ENCODE measurements around the gene LRMDA. TPM values are rescaled to one million over a fixed set of nuclear protein-coding genes. Genes with fewer than 3 reads are reported as not detected.

The LRMDA gene
- total RNA-seq, 1 donor from 2014 or later, result not detected

- no peaks in the 10 kb centered on the region for H3K9me3 Mint-ChIP-seq
- no peak overlapping the region for H3K4me3 Mint-ChIP-seq
- H3K4me1 Mint-ChIP-seq, result peaks cover 7% of the 10 kb centered on the region
- H3K27ac Mint-ChIP-seq, result no peak overlapping the region
- ChIA-PET POLR2A (no interaction called here), CTCF (no interaction called here)
- intact Hi-C loops (cut with micrococcal nuclease), result no loop called here
- H3K36me3 Mint-ChIP-seq (ENCODE audit: low read depth), result no peaks in the 10 kb centered on the region
- DNase-seq (no peak), ATAC-seq (ENCODE audit: low read depth) (no peak)
- H3K27me3 Mint-ChIP-seq, result peaks cover 53% of the 10 kb centered on the region
- no peak for TF ChIP-seq CTCF (IDR thresholded peaks at IDR 0.05)
Observed at GRCh38 chr10:75432176-75432575, 752 bp downstream of the LRMDA start.

DNA sequence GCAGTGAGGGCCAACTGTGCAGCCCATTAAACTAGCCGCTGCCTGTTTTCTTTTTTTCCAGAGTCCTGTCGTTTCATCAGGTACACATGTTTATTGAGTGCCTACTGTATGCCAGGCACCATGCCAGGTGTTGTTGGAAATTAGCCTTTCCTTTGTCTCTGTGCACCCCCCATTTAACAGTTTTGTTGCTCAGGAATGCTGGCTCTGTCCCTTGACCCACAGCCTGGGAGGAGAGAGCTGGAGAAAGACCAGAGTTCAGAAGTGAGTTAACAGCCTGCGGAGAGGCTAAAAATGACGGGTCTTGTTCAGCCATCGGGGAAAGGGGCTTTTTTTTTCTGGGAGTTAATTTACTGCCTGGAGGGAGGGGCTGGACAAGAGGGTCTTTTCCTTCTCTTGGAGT is 1.3 kb downstream of the LRMDA start:
- no peak for TF ChIP-seq CTCF (IDR thresholded peaks at IDR 0.05)
- no peak for ATAC-seq (ENCODE audit: low read depth)
- intact Hi-C loops (cut with micrococcal nuclease), result no loop called here
- H3K27ac Mint-ChIP-seq, result no peak overlapping the region
- H3K36me3 Mint-ChIP-seq (ENCODE audit: low read depth), result no peaks in the 10 kb centered on the region
- CTCF ChIA-PET, result no interaction called here
- no peak for DNase-seq
- H3K27me3 Mint-ChIP-seq, result peaks cover 53% of the 10 kb centered on the region
- no peak overlapping the region for H3K4me3 Mint-ChIP-seq
- H3K4me1 Mint-ChIP-seq, result peaks cover 7% of the 10 kb centered on the region
- POLR2A ChIA-PET, result no interaction called here
- H3K9me3 Mint-ChIP-seq, result no peaks in the 10 kb centered on the region

DNA sequence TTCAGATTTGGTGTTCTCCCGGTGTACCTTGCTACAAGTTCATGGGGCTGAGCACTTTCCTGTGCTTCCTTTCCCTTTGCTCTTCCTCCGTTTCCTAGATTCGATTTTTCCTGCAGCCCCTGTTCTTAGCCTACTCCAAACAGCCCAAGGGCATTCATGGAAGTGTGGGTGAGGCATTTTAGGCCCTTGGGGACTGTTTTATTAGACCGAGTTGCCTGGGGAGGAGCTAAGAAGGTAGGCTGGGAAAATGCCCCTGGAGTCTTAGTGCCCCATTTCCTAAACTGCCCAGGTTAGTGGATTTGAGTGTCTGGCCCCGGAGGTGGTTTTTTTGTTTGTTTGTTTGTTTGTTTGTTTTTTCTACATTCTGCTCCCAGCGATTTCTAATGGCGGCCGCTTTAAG is 1.8 kb downstream of the LRMDA start:
- CTCF ChIA-PET, result no interaction called here
- Mint-ChIP-seq H3K9me3 (no peaks in the 10 kb centered on the region), H3K27ac (no peak overlapping the region)

DNA sequence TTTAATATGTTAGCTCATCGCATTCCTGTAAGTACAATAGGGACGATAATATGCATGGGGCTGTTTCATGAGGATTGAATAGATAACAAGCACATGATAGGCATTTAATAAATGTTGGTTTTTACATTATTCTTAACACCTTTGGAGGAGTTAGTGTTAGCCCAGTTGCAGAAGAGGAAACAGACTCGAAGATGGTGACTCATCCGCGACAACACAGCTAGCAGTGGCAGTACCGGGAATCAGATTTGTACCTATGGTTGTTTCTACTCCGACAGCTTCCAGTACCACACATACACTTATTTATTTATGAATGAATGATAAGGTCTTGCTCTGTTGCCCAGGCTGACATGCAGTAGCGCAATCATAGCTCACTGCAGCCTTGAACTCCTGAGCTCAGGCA is 2.9 kb downstream of the LRMDA start:
- intact Hi-C loops (cut with micrococcal nuclease), result no loop called here
- Mint-ChIP-seq H3K36me3 (ENCODE audit: low read depth) (no peaks in the 10 kb centered on the region), H3K4me3 (no peak overlapping the region), H3K4me1 (peaks cover 7% of the 10 kb centered on the region), H3K27me3 (peaks cover 42% of the 10 kb centered on the region), H3K27ac (no peak overlapping the region), H3K9me3 (no peaks in the 10 kb centered on the region)
- DNase-seq (no peak), ATAC-seq (ENCODE audit: low read depth) (no peak)
- POLR2A ChIA-PET, result no interaction called here
- CTCF ChIA-PET, result no interaction called here
- no peak for TF ChIP-seq CTCF (IDR thresholded peaks at IDR 0.05)

More for the DNA sequence above, 1.8 kb downstream of the LRMDA start:
- intact Hi-C loops (cut with micrococcal nuclease), result no loop called here
- H3K27me3 Mint-ChIP-seq, result peaks cover 50% of the 10 kb centered on the region
- POLR2A ChIA-PET, result no interaction called here
- ATAC-seq (ENCODE audit: low read depth) (no peak), DNase-seq (no peak)
- TF ChIP-seq CTCF (IDR thresholded peaks at IDR 0.05), result no peak
- peaks cover 7% of the 10 kb centered on the region for H3K4me1 Mint-ChIP-seq
- no peak overlapping the region for H3K4me3 Mint-ChIP-seq
- no peaks in the 10 kb centered on the region for H3K36me3 Mint-ChIP-seq (ENCODE audit: low read depth)

- Mint-ChIP-seq H3K36me3 (ENCODE audit: low read depth) (no peaks in the 10 kb centered on the region), H3K4me3 (no peak overlapping the region), H3K27me3 (peaks cover 37% of the 10 kb centered on the region), H3K9me3 (no peaks in the 10 kb centered on the region), H3K27ac (no peak overlapping the region), H3K4me1 (peaks cover 7% of the 10 kb centered on the region)
- no peak for TF ChIP-seq CTCF (IDR thresholded peaks at IDR 0.05)
- ATAC-seq (ENCODE audit: low read depth) (no peak), DNase-seq (no peak)
- intact Hi-C loops (cut with micrococcal nuclease), result no loop called here
- ChIA-PET CTCF (no interaction called here), POLR2A (no interaction called here)
Observed at GRCh38 chr10:75435291-75435690, 3.9 kb downstream of the LRMDA start.

All from activated B cell treated with CpG ODN at 0.5 μM for 24 hours (primary cell).